Measurements from ENCODE around the gene SGMS1. TPM values are rescaled to one million over a fixed set of nuclear protein-coding genes. Genes with fewer than 3 reads are reported as not detected.

The SGMS1 gene
- total and polyA plus RNA-seq, 2 donors (not counting 1 experiment from before 2014, with no cell fraction given), result 10.0 to 43.5 TPM

- Histone ChIP-seq H3K9me3 (ENCODE audit: control extremely low read depth in 1 of 3, control insufficient read depth in 2 of 3, insufficient read depth in 1 of 3, low read length in 2 of 3) (no peaks in the 10 kb centered on the region), H2AFZ (ENCODE audit: insufficient read depth, low read depth, low read length, poor library complexity, severe bottlenecking) (peak overlapping the region; percentile 96), H3K36me3 (replicated peaks in 1 of 2; ENCODE audit: control extremely low read depth in 1 of 2, control insufficient read depth in 1 of 2, extremely low read depth in 1 of 2, insufficient read depth in 2 of 2, low read length in 1 of 2) (peaks cover 0 to 5% of the 10 kb centered on the region in 2 experiments), H3K27me3 (replicated peaks in 1 of 4; ENCODE audit: control extremely low read depth in 1 of 4, control insufficient read depth in 3 of 4, insufficient read depth in 4 of 4, low read length in 3 of 4) (no peaks in the 10 kb centered on the region), H3K4me3 (ENCODE audit: control extremely low read depth in 1 of 5, extremely low read depth in 1 of 5, insufficient read depth in 1 of 5, low read depth in 2 of 5, low read length in 4 of 5) (peak overlapping the region; percentile 86 to 98 (median 96)), H3K79me2 (ENCODE audit: control insufficient read depth, insufficient read depth, low read length) (peaks cover 12% of the 10 kb centered on the region), H3K27ac (ENCODE audit: low read length in 2 of 2) (peak overlapping the region; percentile 99 to 100), H3K9ac (ENCODE audit: low read length) (peak overlapping the region; percentile 99), H3K4me1 (ENCODE audit: control insufficient read depth in 2 of 2, insufficient read depth in 2 of 2, low read length in 2 of 2) (peaks cover 19 to 23% of the 10 kb centered on the region in 2 donors), H4K20me1 (ENCODE audit: control insufficient read depth, insufficient read depth, low read length, poor library complexity, severe bottlenecking) (no peaks in the 10 kb centered on the region), H3K4me2 (replicated peaks; ENCODE audit: low read depth, low read length, poor library complexity, severe bottlenecking) (peak overlapping the region; percentile 91)
- DNase-seq (peak; percentile 90), ATAC-seq (ENCODE audit: low read depth) (peak; percentile 44)
- Mint-ChIP-seq H3K4me3 (peak overlapping the region; percentile 98), H3K27me3 (no peaks in the 10 kb centered on the region), H3K27ac (peak overlapping the region; percentile 99), H3K9me3 (ENCODE audit: insufficient read depth) (no peaks in the 10 kb centered on the region), H3K4me1 (peaks cover 27% of the 10 kb centered on the region)
- intact Hi-C loops (cut with micrococcal nuclease), result loop anchor here (1.0 to 10.0 kb wide), 9 partner anchors 28 to 1953 kb away; partner anchors contain the start of genes CSTF2T and ERCC6
- ChIA-PET POLR2A (interaction anchor here (0.7 to 1.5 kb wide), 7 partner anchors 10 to 558 kb away, joined by 3 to 7 read pairs (median 3); partner anchors contain the start of gene WASHC2A), CTCF (interaction anchor here (0.6 to 1.1 kb wide), 8 partner anchors 9 to 395 kb away, joined by 3 to 4 read pairs (median 3); no protein-coding TSS in a partner anchor)
- WGBS (ENCODE audit: insufficient coverage), result under 1% methylated on average over 54 of the region's 58 CpGs
- no peak for TF ChIP-seq EZH2 (IDR thresholded peaks at IDR 0.05; ENCODE audit: borderline replicate concordance, insufficient read depth, low read depth, low read length, poor library complexity, severe bottlenecking)
- TF ChIP-seq, protein P1, sequence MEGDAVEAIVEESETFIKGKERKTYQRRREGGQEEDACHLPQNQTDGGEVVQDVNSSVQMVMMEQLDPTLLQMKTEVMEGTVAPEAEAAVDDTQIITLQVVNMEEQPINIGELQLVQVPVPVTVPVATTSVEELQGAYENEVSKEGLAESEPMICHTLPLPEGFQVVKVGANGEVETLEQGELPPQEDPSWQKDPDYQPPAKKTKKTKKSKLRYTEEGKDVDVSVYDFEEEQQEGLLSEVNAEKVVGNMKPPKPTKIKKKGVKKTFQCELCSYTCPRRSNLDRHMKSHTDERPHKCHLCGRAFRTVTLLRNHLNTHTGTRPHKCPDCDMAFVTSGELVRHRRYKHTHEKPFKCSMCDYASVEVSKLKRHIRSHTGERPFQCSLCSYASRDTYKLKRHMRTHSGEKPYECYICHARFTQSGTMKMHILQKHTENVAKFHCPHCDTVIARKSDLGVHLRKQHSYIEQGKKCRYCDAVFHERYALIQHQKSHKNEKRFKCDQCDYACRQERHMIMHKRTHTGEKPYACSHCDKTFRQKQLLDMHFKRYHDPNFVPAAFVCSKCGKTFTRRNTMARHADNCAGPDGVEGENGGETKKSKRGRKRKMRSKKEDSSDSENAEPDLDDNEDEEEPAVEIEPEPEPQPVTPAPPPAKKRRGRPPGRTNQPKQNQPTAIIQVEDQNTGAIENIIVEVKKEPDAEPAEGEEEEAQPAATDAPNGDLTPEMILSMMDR (IDR thresholded peaks at IDR 0.05), result peak; percentile 70
These were observed 1.2 kb upstream of the SGMS1 start for GRCh38 chr10:50624866-50625501.
